ENCODE data around the gene OLFML3.

Gene OLFML3

DNA sequence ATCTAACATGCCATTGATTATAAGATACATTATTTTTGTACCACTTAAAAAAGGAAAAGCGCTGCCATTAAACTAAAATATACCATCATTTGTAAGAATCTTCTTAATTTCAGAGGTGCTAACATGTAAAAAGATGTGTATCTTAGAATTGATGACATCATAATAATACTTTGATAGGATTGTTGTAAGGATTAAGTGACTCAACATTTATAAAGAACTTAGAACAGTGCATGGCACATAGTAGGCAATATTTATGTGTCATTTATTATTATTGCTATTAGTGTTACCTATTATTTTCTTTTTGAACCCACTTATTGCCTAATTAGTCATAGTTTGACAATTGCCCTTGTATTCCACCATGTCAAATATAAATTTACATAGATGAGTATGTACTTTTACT, 28.4 kb upstream of the OLFML3 start:
- no peak for DNase-seq

DNA sequence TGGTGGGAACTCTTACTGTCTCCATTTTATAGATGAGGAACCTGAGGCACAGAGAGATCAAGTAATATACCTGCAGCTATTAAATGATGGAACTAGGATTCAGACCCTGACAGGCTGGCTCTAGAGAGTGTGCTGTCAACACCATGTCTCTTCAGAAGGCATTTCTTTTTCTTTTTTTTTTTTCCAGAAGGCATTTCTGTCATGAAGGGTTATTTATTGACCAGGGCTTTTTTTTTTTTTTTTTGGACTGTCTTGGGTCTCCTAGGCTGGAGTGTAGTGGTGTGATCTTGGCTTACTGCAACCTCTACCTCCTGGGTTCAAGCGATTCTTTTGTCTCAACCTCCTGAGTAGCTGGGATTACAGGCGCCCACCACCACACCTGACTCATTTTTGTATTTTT, 27.6 kb upstream of the OLFML3 start:
- no peak for DNase-seq

DNA sequence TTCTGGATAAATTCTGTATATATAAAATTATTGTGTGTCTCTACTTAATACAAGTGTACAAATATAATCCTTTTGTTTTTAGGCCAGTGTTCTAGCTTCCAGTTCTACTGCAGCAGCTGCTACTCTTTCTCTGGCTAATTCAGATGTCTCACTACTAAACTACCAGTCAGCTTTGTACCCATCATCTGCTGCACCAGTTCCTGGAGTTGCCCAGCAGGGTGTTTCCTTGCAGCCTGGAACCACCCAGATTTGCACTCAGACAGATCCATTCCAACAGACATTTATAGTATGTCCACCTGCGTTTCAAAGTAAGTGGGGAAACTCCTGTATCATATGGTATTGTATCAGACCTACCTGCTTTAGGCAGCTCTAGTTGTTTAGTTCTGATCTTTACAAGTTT, 21.3 kb upstream of the OLFML3 start:
- no peak for DNase-seq

DNA sequence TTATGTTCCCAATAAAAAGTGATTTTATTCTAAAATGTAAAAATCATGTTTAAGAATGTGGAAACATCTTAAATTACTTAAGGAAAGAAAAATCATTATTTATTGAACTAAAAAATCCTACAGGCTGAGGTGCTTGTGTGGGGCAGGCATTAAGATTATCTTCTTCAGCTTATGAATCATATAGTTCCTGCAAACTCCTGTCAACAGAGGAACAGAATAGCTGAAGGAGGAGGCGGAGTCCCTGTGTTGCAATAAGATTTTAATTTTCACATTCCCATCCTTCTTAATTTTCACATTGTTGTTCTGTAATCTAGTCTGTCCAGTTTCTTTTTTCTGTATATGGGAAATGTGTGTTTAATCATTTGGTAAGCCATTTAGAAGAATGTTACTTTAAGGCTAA, 20.6 kb upstream of the OLFML3 start:
- DNase-seq: no peak

- DNase-seq: no peak
Observed at GRCh38 chr1:113963281-113963906, 15.9 kb upstream of the OLFML3 start.

GRCh38 chr1:113965703-113966412, 13.4 kb upstream of the OLFML3 start:
- DNase-seq: no peak

DNA sequence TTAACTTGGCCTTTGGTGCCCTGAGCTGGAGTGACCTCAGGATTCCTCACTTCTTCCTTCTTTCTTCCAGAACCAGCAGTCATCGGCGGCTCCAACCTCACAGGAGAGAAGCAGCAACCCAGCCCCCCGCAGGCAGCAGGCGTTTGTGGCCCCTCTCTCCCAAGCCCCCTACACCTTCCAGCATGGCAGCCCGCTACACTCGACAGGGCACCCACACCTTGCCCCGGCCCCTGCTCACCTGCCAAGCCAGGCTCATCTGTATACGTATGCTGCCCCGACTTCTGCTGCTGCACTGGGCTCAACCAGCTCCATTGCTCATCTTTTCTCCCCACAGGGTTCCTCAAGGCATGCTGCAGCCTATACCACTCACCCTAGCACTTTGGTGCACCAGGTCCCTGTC, 6.3 kb upstream of the OLFML3 start:
- DNase-seq: no peak

- no peak for DNase-seq
Observed at GRCh38 chr1:113975211-113975895, 3.9 kb upstream of the OLFML3 start.

- DNase-seq: no peak
Observed at GRCh38 chr1:113976609-113977278, 2.5 kb upstream of the OLFML3 start.

DNA sequence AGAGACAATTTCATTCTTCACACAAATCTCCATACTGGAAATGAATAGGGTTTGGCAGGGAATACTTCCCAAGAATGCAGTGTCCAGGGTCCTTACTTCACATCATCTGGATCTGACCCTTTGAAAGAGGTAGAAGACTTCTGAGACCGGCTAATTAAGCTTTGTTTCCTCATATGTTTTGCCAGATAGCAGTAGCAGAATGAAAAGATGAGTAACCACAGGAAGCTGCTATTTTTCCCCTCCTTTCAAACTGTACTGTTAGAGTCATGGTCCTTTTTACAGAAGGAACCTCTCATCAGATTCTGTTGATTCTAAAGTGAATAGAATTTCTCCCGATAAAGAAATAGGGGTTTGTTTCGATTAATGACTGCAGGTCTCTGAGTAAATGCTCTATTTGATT, 1.4 kb upstream of the OLFML3 start:
- no peak for DNase-seq

GRCh38 chr1:113980110-113980509, 836 bp downstream of the OLFML3 start:
- no peak for DNase-seq

DNA sequence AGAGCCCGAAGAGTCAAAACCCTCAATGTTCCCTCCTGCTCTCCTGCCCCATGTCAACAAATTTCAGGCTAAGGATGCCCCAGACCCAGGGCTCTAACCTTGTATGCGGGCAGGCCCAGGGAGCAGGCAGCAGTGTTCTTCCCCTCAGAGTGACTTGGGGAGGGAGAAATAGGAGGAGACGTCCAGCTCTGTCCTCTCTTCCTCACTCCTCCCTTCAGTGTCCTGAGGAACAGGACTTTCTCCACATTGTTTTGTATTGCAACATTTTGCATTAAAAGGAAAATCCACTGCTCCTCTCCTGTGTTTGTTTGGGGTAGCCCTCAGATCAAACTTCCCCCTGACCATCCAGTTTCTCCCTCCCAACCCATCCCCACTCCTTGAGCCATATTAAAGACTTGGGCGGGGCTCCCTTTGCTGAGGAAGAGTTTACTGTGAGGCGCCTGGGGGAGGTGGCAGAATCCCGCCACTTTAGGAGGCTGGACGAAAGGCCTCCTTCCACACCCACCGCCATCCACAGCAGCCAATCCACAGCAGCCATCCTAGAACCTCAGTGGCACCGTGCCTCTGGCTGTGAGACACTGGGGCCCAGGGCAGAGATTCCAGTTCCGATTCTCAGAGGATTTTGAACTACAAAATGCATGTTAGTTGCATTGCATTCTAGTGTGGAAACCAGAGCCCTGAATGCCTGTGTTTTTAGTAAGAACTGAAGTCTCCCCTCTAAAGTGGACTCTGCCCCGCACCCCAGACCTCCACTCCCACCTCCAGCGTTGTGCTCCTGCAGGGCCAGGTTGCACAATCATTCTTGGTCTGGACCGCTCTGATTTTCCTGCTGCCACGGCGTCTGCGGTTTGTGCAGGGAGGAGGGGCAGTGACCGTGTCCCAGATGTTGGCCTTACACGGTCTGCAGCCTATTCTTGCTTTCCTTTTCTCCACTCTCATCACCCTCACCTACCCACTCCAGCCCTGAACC, 3.0 kb downstream of the OLFML3 start:
- DNase-seq: no peak

DNA sequence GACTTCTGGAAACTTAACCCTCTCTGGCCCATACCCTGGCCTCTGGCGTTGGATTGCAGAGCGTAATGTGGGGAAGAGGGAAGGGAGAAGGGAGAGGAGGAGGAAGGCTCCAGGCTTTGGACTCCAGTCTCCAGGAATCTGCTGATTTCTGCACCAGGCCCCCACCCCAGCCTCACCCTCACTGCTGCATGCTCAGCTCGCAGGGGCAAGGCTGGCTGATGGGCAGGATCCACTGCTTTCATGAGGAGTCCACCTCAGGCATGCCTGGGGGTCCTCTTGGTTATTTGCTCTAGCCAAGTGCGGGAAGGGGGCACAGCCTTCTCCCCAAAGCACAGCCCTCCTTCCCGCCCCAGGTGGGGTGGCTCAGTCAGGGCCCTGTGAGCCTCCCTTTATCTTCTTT, 3.7 kb downstream of the OLFML3 start:
- DNase-seq: no peak

GRCh38 chr1:113983391-113983790, 4.1 kb downstream of the OLFML3 start:
- DNase-seq: no peak

DNA sequence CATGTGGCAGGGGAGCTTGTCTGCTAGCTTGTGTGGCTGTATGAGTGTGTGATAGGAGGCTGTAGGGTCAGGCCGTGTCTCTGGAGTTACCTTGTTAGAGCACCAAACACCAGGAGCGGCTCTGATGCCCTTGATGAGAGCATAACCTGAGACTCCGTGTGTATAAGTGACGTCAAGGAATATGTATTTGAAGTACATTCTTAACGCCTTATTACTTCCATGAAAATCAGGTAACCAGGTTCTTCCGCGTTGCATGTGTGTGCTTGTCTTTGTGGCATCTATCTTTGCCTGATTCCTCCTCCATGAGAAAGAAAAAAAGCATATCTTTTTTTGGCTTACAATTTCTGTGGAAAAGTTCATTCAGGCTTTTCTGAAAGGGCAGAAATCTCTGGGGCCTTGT, 4.6 kb downstream of the OLFML3 start:
- no peak for DNase-seq

DNA sequence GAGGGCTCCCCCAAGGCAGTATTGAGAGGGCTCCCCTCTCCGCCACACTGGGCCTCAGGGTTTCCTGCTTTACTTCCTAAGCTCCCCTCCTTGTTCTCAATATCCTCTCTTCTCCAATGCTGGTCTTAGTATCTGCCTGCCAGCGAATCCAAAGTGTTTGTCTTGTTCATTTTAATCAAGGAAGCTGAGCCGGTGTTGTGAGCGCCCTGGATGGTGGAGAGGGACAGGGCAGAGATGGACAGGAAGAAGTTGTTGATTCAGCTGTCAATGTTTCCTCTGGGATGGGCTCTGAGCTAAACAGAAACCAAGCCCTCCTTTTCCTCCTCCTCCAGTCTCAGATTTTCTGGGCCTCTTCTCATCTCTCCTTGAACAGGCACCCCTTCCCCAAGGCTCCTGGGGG, 5.4 kb downstream of the OLFML3 start:
- DNase-seq: no peak

- no peak for DNase-seq
Observed at GRCh38 chr1:113986802-113987201, 7.5 kb downstream of the OLFML3 start.

- DNase-seq: no peak
Observed at GRCh38 chr1:113987259-113987658, 8.0 kb downstream of the OLFML3 start.

GRCh38 chr1:113990530-113990929, 11.3 kb downstream of the OLFML3 start:
- no peak for DNase-seq

GRCh38 chr1:113990961-113991360, 11.7 kb downstream of the OLFML3 start:
- DNase-seq: no peak

DNA sequence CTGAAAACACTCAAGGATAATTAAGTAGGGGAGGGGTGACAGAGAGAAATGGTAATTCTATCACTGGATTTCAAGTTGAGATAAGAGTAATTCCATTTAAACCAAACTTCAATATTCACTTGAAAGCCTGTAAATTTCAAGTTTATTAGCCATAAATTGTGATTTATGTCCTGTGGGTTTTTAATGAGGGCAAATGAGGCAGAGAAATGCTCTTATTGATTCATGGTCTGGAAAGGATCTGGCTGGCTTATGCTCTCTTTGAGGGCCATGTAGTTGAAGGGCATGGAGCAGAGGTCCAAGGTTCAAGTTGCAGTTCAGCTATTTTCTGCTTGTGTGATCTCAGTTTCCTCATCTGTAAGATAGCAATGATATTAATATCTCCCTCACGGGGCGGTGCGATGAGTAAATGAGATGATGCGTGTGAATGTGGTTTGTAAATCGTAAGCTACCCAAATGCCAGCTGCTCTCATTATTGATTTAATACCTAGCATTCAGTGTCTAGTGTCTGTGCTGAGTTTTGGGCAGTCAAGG, 12.3 kb downstream of the OLFML3 start:
- no peak for DNase-seq

GRCh38 chr1:113993072-113993471, 13.8 kb downstream of the OLFML3 start:
- DNase-seq: no peak

Data from activated naive CD4-positive, alpha-beta T cell treated with anti-CD3 and anti-CD28 coated beads, Interleukin-2, amount 50 U/mL, for 16 hours (primary cell).